ENCODE data around the gene BEND7. TPM values are rescaled to one million over a fixed set of nuclear protein-coding genes. Genes with fewer than 3 reads are reported as not detected.

BEND7 gene
- total and polyA plus RNA-seq, 2 of the 13 experiments (the other 11 are each of a cell fraction or from before 2014, with no cell fraction given), result 14.1 to 17.1 TPM

DNA sequence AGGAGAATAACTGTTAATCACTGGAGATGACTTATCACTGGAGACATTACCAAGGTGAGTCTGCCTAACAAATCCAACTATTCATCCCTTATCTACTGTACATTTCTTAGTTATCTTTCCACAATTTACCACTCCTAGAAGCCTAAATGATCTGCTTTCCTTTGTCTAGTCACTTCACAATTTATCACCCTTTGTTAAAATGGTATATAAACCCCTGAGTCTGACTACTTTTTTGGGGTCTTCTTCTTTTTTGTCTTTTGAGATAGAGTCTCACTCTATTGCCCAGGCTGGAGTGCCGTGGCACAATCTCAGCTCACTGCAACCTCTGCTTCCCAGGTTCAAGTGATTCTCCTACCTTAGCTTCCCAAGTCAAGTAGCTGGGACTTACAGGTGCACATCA, 114.7 kb downstream of the BEND7 start:
- H3K9ac ChIP-seq (ENCODE audit: insufficient read depth, low read depth, low read length), result no peak overlapping the region
- no peaks in the 10 kb centered on the region; a peak in 1 of 5 replicates for H3K27me3 ChIP-seq (ENCODE audit: control insufficient read depth in 1 of 2, insufficient read depth in 2 of 2, low read length in 2 of 2)
- H3K4me2 ChIP-seq (ENCODE audit: low read depth, low read length), result no peak overlapping the region
- H3K79me2 ChIP-seq (ENCODE audit: insufficient read depth, low read length), result no peaks in the 10 kb centered on the region
- ATAC-seq (no peak), DNase-seq (ENCODE audit: low spot score) (no peak), FAIRE-seq (no peak)
- no peak overlapping the region for H3K4me3 ChIP-seq (replicated peaks in 1 of 3; ENCODE audit: insufficient read depth in 1 of 3, low read depth in 2 of 3, low read length in 3 of 3)
- no peaks in the 10 kb centered on the region for H3K36me3 ChIP-seq (replicated peaks in 1 of 2; ENCODE audit: control insufficient read depth in 1 of 2, insufficient read depth in 2 of 2, low read length in 2 of 2)
- in situ Hi-C loops (cut with HindIII; ENCODE audit: extremely low pct_ligation_motif_present, low pct_unique_long_range_greater_than_20kb) (loop anchor here (10.0 kb wide), 1 partner anchor 121 kb away; no protein-coding TSS in a partner anchor), intact Hi-C loops (cut with micrococcal nuclease; ENCODE audit: unreplicated experiment) (no loop called here)
- TF ChIP-seq, protein P1, sequence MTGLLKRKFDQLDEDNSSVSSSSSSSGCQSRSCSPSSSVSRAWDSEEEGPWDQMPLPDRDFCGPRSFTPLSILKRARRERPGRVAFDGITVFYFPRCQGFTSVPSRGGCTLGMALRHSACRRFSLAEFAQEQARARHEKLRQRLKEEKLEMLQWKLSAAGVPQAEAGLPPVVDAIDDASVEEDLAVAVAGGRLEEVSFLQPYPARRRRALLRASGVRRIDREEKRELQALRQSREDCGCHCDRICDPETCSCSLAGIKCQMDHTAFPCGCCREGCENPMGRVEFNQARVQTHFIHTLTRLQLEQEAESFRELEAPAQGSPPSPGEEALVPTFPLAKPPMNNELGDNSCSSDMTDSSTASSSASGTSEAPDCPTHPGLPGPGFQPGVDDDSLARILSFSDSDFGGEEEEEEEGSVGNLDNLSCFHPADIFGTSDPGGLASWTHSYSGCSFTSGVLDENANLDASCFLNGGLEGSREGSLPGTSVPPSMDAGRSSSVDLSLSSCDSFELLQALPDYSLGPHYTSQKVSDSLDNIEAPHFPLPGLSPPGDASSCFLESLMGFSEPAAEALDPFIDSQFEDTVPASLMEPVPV (CRISPR knock-in tag; IDR thresholded peaks at IDR 0.05), result no peak
- 0 out of 2 replicates have a peak, but pooled peaks have one; percentile 41 for TF ChIP-seq ZNF280D (CRISPR knock-in tag; IDR thresholded peaks at IDR 0.05)
- no peaks in the 10 kb centered on the region for H4K20me1 ChIP-seq (ENCODE audit: insufficient read depth, low read length)
- no TSS peak for BruUV-seq (replicated peaks)
- ChIA-PET CTCF (ENCODE audit: low intra/inter-chr PET ratio, low total read pairs) (interaction anchor here (2.0 kb wide), 2 partner anchors 27 to 123 kb away, joined by 5 to 16 read pairs; no protein-coding TSS in a partner anchor), POLR2A (interaction anchor here (0.6 kb wide), 1 partner anchor 113 kb away, joined by 3 read pairs; no protein-coding TSS in a partner anchor)
- 45% methylated on average over 1 of the region's 1 CpG for WGBS (ENCODE audit: low lambda C conversion rate)
- peaks cover 10% of the 10 kb centered on the region for H3K9me3 ChIP-seq (ENCODE audit: low read length)
- H3K27ac ChIP-seq (ENCODE audit: extremely low read length, insufficient read depth, low read length), result peak overlapping the region; percentile 28
- H2AFZ ChIP-seq (ENCODE audit: low read length), result no peak overlapping the region
- peaks cover 44% of the 10 kb centered on the region for H3K4me1 ChIP-seq (ENCODE audit: insufficient read depth, low read length)

All from HepG2 (cell line).